Brain microvascular endothelial cell (primary cell): Measurements from ENCODE around the gene TRMT61B.

ENCODE experiments used
- DNase-seq: peaks from one replicate; pipeline ENCODE4 v3.0.0-alpha.2; 2020
- H3K27ac ChIP-seq: fragments of 250-450 bp; sonication (Bioruptor Pico); 2 replicates; pipeline ENCODE4 v1.5.1; 2020; ENCODE audit warnings: mild to moderate bottlenecking, moderate library complexity
- H3K27me3 ChIP-seq: fragments of 250-450 bp; sonication (Bioruptor Pico); replicated peaks from 2 replicates; pipeline ENCODE4 v1.5.1; 2020; ENCODE audit warnings: mild to moderate bottlenecking
- H3K36me3 ChIP-seq: fragments of 250-450 bp; sonication (Bioruptor Pico); replicated peaks from 2 replicates; pipeline ENCODE4 v1.5.1; 2020; ENCODE audit warnings: mild to moderate bottlenecking
- H3K4me3 ChIP-seq: 2 replicates; pipeline ENCODE4 v1.5.1; 2011; ENCODE audit warnings: low read depth, mild to moderate bottlenecking, control low read depth, low read length, moderate library complexity
- CTCF ChIP-seq: IDR thresholded peaks from 2 replicates; pipeline ENCODE4 v1.5.1; 2011; ENCODE audit warnings: low read depth, mild to moderate bottlenecking, moderate library complexity, low read length, control low read depth, inconsistent platforms; ENCODE audit errors: missing control alignments
- in situ Hi-C: cut with HindIII; loops from 2 replicates; pipeline ENCODE4 v1.10.0; 2017; ENCODE audit warnings: low sequenced_read_pairs, low pct_ligation_motif_present

The TRMT61B gene

GRCh38 chr2:28901202-28901601 is 31.1 kb upstream of the TRMT61B start:
- Histone ChIP-seq H3K27ac (no peak overlapping the region), H3K4me3 (no peak overlapping the region), H3K36me3 (peaks cover 10% of the 10 kb centered on the region), H3K27me3 (no peaks in the 10 kb centered on the region)
- TF ChIP-seq CTCF, result no peak
- in situ Hi-C loops, result no loop called here
- no peak for DNase-seq

GRCh38 chr2:28898048-28898447 is 27.9 kb upstream of the TRMT61B start:
- in situ Hi-C loops, result no loop called here
- Histone ChIP-seq H3K4me3 (no peak overlapping the region), H3K27ac (no peak overlapping the region), H3K36me3 (peaks cover 5% of the 10 kb centered on the region), H3K27me3 (no peaks in the 10 kb centered on the region)
- no peak for TF ChIP-seq CTCF
- no peak for DNase-seq

GRCh38 chr2:28896906-28897305 is 26.8 kb upstream of the TRMT61B start:
- DNase-seq, result peak; percentile 18
- no peak for TF ChIP-seq CTCF
- Histone ChIP-seq H3K36me3 (no peaks in the 10 kb centered on the region), H3K27ac (no peak overlapping the region), H3K27me3 (no peaks in the 10 kb centered on the region), H3K4me3 (no peak overlapping the region)
- in situ Hi-C loops, result no loop called here

GRCh38 chr2:28895189-28895893 is 25.2 kb upstream of the TRMT61B start:
- in situ Hi-C loops, result no loop called here
- peak; percentile 13 for DNase-seq
- Histone ChIP-seq H3K4me3 (peak overlapping the region; percentile 98), H3K36me3 (no peaks in the 10 kb centered on the region), H3K27ac (peak overlapping the region; percentile 66), H3K27me3 (no peaks in the 10 kb centered on the region)
- no peak for TF ChIP-seq CTCF

GRCh38 chr2:28894470-28895188 is 24.5 kb upstream of the TRMT61B start, which contains the start of gene WDR43:
TSS of gene WDR43 (plus strand) at chr2:28894667. CDS start at chr2:28894699, 32 bp downstream.
- peak within 1 kb of the TSS; percentile 98 for H3K4me3 ChIP-seq
- TF ChIP-seq CTCF, result no peak
- in situ Hi-C loops, result no loop called here
- no peaks in the 10 kb centered on the region for H3K36me3 ChIP-seq
- peak; percentile 98 for DNase-seq
- H3K27ac ChIP-seq, result peak within 1 kb of the TSS; percentile 66
- H3K27me3 ChIP-seq, result no peaks in the 10 kb centered on the region
